IMR-90 (cell line): Measurements from ENCODE around the gene KCNQ5. TPM values are rescaled to one million over a fixed set of nuclear protein-coding genes. Genes with fewer than 3 reads are reported as not detected.

ENCODE experiments used
- ATAC-seq: fragments of 200-7000 bp; cut with Tn5 transposase; 2 replicates; pipeline ENCODE4 v1.9.1; 2020; ENCODE audit warnings: low read depth, mild to moderate bottlenecking, moderate library complexity
- BruUV-seq: library from RNA; stranded (reverse); fragments of 400-500 nt; replicated peaks from 2 replicates; lab custom pipeline; 2021; lab: Mats Ljungman, UMichigan
- CTCF ChIA-PET: fragments of 300-600 bp; formaldehyde crosslinking; extraction: SDS; loops from one replicate; lab custom pipeline; 2021; ENCODE audit warnings: antibody characterized with exemption; lab: Yijun Ruan, JAX
- POLR2A ChIA-PET: fragments of 300-600 bp; sonication (Branson Sonifier 250); formaldehyde crosslinking; loops from one replicate; lab custom pipeline; 2022; ENCODE audit warnings: antibody characterized with exemption; ENCODE audit not compliant: unreplicated experiment; lab: Charles Lee
- DNase-seq: peaks from one replicate; pipeline ENCODE4 v3.0.0; 2013
- H2AFZ ChIP-seq: replicated peaks from 2 replicates; pipeline ENCODE3; 2013; ENCODE audit warnings: low read length, mild to moderate bottlenecking; ENCODE audit not compliant: poor library complexity
- H2AK5ac ChIP-seq: 2 replicates; pipeline ENCODE4 v1.6.1; 2013; ENCODE audit warnings: low read depth, low read length, inconsistent platforms
- H2AK9ac ChIP-seq: replicated peaks from 2 replicates; pipeline ENCODE3; 2013; ENCODE audit warnings: mild to moderate bottlenecking, low read depth, low read length, moderate library complexity; ENCODE audit not compliant: poor library complexity
- H2BK120ac ChIP-seq: 2 replicates; pipeline ENCODE4 v1.6.1; 2013; ENCODE audit warnings: low read depth, low read length, inconsistent platforms
- H2BK15ac ChIP-seq: 3 replicates; pipeline ENCODE4 v1.6.1; 2013; ENCODE audit warnings: low read depth, low read length, inconsistent platforms
- H2BK20ac ChIP-seq: 2 replicates; pipeline ENCODE4 v1.6.1; 2013; ENCODE audit warnings: low read depth, mild to moderate bottlenecking, inconsistent platforms, low read length, moderate library complexity
- H2BK5ac ChIP-seq: 2 replicates; pipeline ENCODE4 v1.6.1; 2013; ENCODE audit warnings: mild to moderate bottlenecking, low read depth, low read length, inconsistent platforms; ENCODE audit not compliant: poor library complexity, severe bottlenecking
- H3K14ac ChIP-seq: replicated peaks from 2 replicates; pipeline ENCODE4 v1.6.1; 2013; ENCODE audit warnings: low read depth, low read length, inconsistent platforms
- H3K18ac ChIP-seq: 2 replicates; pipeline ENCODE4 v1.6.1; 2013; ENCODE audit warnings: low read depth, low read length, control low read depth
- H3K23ac ChIP-seq: 2 replicates; pipeline ENCODE4 v1.6.1; 2013; ENCODE audit warnings: low read depth, low read length, inconsistent platforms
- H3K27ac ChIP-seq: 2 replicates; pipeline ENCODE4 v1.5.1; 2013; ENCODE audit warnings: mild to moderate bottlenecking, control low read depth, low read length; ENCODE audit not compliant: insufficient read depth
- H3K27me3 ChIP-seq: 2 replicates; pipeline ENCODE4 v1.6.1; 2013; ENCODE audit warnings: low read length; ENCODE audit not compliant: control insufficient read depth, insufficient read depth
- H3K36me3 ChIP-seq: 2 replicates; pipeline ENCODE4 v1.6.1; 2013; ENCODE audit warnings: low read length, mixed read lengths; ENCODE audit not compliant: control insufficient read depth, insufficient read depth
- H3K4ac ChIP-seq: 2 replicates; pipeline ENCODE4 v1.6.1; 2013; ENCODE audit warnings: low read depth, low read length, inconsistent platforms
- H3K4me1 ChIP-seq: 2 replicates; pipeline ENCODE4 v1.6.1; 2013; ENCODE audit warnings: low read length, mixed read lengths; ENCODE audit not compliant: control insufficient read depth, insufficient read depth
- H3K4me2 ChIP-seq: 2 replicates; pipeline ENCODE4 v1.6.1; 2013; ENCODE audit warnings: low read depth, mild to moderate bottlenecking, control low read depth, low read length, moderate library complexity
- H3K4me3 ChIP-seq: 2 replicates; pipeline ENCODE4 v1.5.1; 2013; ENCODE audit warnings: low read depth, mild to moderate bottlenecking, control low read depth, low read length, moderate library complexity; ENCODE audit not compliant: insufficient read depth
- H3K56ac ChIP-seq: 2 replicates; pipeline ENCODE4 v1.6.1; 2013; ENCODE audit warnings: low read length, inconsistent platforms; ENCODE audit not compliant: insufficient read depth; ENCODE audit errors: extremely low read depth
- H3K79me1 ChIP-seq, 2 experiments: 2 replicates each; pipeline ENCODE4 v1.6.1; 2013; ENCODE audit warnings: low read length in 2 of 2, inconsistent platforms in 1 of 2, low read depth in 1 of 2
- H3K9ac ChIP-seq: 2 replicates; pipeline ENCODE4 v1.6.1; 2013; ENCODE audit warnings: low read depth, low read length, control low read depth
- H3K9me1 ChIP-seq: 2 replicates; pipeline ENCODE4 v1.6.1; 2013; ENCODE audit warnings: low read length, inconsistent platforms; ENCODE audit not compliant: insufficient read depth
- H3K9me3 ChIP-seq: 2 replicates; pipeline ENCODE4 v1.6.1; 2013; ENCODE audit warnings: low read length; ENCODE audit not compliant: control insufficient read depth, insufficient read depth
- H4K20me1 ChIP-seq: 2 replicates; pipeline ENCODE4 v1.6.1; 2013; ENCODE audit warnings: low read length, inconsistent platforms; ENCODE audit not compliant: insufficient read depth
- H4K5ac ChIP-seq: 2 replicates; pipeline ENCODE4 v1.6.1; 2013; ENCODE audit warnings: mild to moderate bottlenecking, low read depth, low read length, control low read depth
- H4K8ac ChIP-seq, 2 experiments: 2 replicates each; pipeline ENCODE4 v1.6.1; 2013; ENCODE audit warnings: low read depth in 2 of 2, low read length in 2 of 2, control low read depth in 1 of 2, inconsistent platforms in 1 of 2
- H4K91ac ChIP-seq: 2 replicates; pipeline ENCODE4 v1.6.1; 2013; ENCODE audit warnings: low read depth, low read length, inconsistent platforms; ENCODE audit not compliant: insufficient read depth
- BHLHE40 ChIP-seq: fragments of 150-350 bp; IDR thresholded peaks from 2 replicates; pipeline ENCODE4 v1.6.1; 2016; ENCODE audit warnings: mild to moderate bottlenecking, low read depth, low read length
- ELK1 ChIP-seq: fragments of 150-350 bp; IDR thresholded peaks from 2 replicates; pipeline ENCODE4 v1.6.1; 2016; ENCODE audit warnings: low read depth, mild to moderate bottlenecking, low read length, moderate library complexity, borderline replicate concordance
- FOS ChIP-seq: fragments of 150-350 bp; IDR thresholded peaks from 2 replicates; pipeline ENCODE4 v1.6.1; 2016; ENCODE audit warnings: low read depth, low read length
- MAZ ChIP-seq: IDR thresholded peaks from 2 replicates; pipeline ENCODE4 v1.6.1; 2012; ENCODE audit warnings: low read depth, mild to moderate bottlenecking, low read length, improper control_type of control experiment, moderate library complexity, borderline replicate concordance
- MXI1 ChIP-seq: IDR thresholded peaks from 2 replicates; pipeline ENCODE4 v1.6.1; 2012; ENCODE audit warnings: low read depth, mild to moderate bottlenecking, low read length, moderate library complexity, borderline replicate concordance
- POLR2A ChIP-seq: IDR thresholded peaks from 2 replicates; pipeline ENCODE4 v1.6.1; 2012; ENCODE audit warnings: mild to moderate bottlenecking, low read depth, low read length
- RAD21 ChIP-seq: IDR thresholded peaks from 2 replicates; pipeline ENCODE4 v1.6.1; 2012; ENCODE audit warnings: low read length, improper control_type of control experiment
- RCOR1 ChIP-seq: IDR thresholded peaks from 2 replicates; pipeline ENCODE4 v1.6.1; 2012; ENCODE audit warnings: mild to moderate bottlenecking, low read length, improper control_type of control experiment; ENCODE audit not compliant: insufficient replicate concordance
- RFX5 ChIP-seq: IDR thresholded peaks from 2 replicates; pipeline ENCODE4 v1.8.0; 2012; ENCODE audit warnings: low read depth, mild to moderate bottlenecking, low read length, moderate library complexity
- SMC3 ChIP-seq: fragments of 150-350 bp; IDR thresholded peaks from 2 replicates; pipeline ENCODE4 v1.6.1; 2016; ENCODE audit warnings: low read depth, mild to moderate bottlenecking, antibody characterized with exemption, low read length, moderate library complexity
- WGBS, 2 experiments: methylation state at CpG; one replicate each; pipeline versions ENCODE4 v1.1.5 to v1.1.7; 2013; ENCODE audit warnings: missing lambda C conversion rate in 2 of 2; ENCODE audit not compliant: insufficient read length in 1 of 2; ENCODE audit errors: extremely low coverage in 2 of 2; 5-methylcytosine and 5-hydroxymethylcytosine counted together
- dilution Hi-C: fragments of 300-500 bp; cut with HindIII; formaldehyde crosslinking; loops from one replicate; pipeline ENCODE4 v1.14.3; 2018; ENCODE audit warnings: low sequenced_read_pairs; ENCODE audit not compliant: unreplicated experiment
- in situ Hi-C: fragments of 300-500 bp; cut with MboI; formaldehyde crosslinking; loops from 3 replicates; pipeline ENCODE4 v1.14.3; 2019; ENCODE audit warnings: low sequenced_read_pairs, inconsistent platforms, mixed read lengths
- intact Hi-C: fragments of 100-400 bp; cut with micrococcal nuclease; formaldehyde crosslinking; loops from 2 replicates; pipeline ENCODE4 v1.10.0; 2022
- polyA plus RNA-seq, 3 experiments: library from polyadenylated mRNA; depleted of rRNA; stranded (reverse); fragments of >200 nt; gene quantifications; 2 replicates each; pipeline ENCODE4 v1.2.3, GENCODE V29; 2012; ENCODE audit warnings: low replicate concordance in 1 of 3
- total RNA-seq: library from RNA; depleted of rRNA; stranded (reverse); fragments of >200 nt; gene quantifications from 2 replicates; pipeline ENCODE4 v1.2.3, GENCODE V29; 2012
- TF ChIP-seq, protein P1 (sequence below): conservative IDR thresholded peaks from 2 replicates; pipeline ENCODE4 v1.5.1; 2012; ENCODE audit warnings: mild to moderate bottlenecking, low read depth, low read length, improper control_type of control experiment
- TF ChIP-seq, protein P2 (sequence below): fragments of 150-350 bp; IDR thresholded peaks from 2 replicates; pipeline ENCODE4 v1.6.1; 2017; ENCODE audit warnings: mild to moderate bottlenecking, antibody characterized with exemption, low read length, low read depth

KCNQ5 gene
- total and polyA plus RNA-seq, 2 of the 4 experiments (the other 2 are of a cell fraction), result 0.75 to 1.3 TPM

DNA sequence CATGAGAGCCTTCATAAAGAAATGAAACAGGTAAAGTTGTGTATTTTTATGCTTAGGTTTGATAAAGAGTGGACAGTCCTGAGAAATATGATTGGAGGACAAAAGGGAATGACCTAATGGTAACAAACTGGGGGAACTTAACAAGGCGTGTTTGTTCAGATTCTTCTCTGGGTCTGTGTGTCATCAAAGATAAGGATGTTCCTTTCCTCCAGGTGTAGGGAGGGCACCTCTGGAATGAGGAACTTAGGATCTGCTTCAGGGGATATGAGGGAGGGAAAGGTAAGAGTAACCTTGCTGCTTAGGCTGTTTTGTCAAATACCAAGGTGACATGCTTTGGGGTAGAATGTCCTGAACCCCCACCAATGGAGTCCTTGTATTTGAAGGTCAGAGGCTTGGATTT, 291.9 kb downstream of the KCNQ5 start:
- Histone ChIP-seq H2BK20ac (no peak overlapping the region), H3K56ac (no peak overlapping the region), H3K4me1 (no peaks in the 10 kb centered on the region), H3K9ac (no peak overlapping the region), H3K4ac (no peak overlapping the region), H2BK15ac (no peak overlapping the region), H3K4me3 (no peak overlapping the region), H4K20me1 (no peaks in the 10 kb centered on the region), H4K91ac (no peak overlapping the region), H4K5ac (no peak overlapping the region), H3K27ac (no peak overlapping the region), H3K14ac (no peak overlapping the region), H2BK5ac (no peak overlapping the region), H2AK9ac (no peak overlapping the region), H3K27me3 (no peaks in the 10 kb centered on the region), H3K9me3 (no peaks in the 10 kb centered on the region), H3K23ac (no peak overlapping the region), H3K18ac (no peak overlapping the region), H3K4me2 (no peak overlapping the region), H3K9me1 (no peaks in the 10 kb centered on the region), H2AFZ (no peak overlapping the region), H3K79me1 (no peaks in the 10 kb centered on the region), H2AK5ac (no peak overlapping the region), H2BK120ac (no peak overlapping the region), H4K8ac (no peak overlapping the region), H3K36me3 (no peaks in the 10 kb centered on the region)
- no peak for ATAC-seq
- intact Hi-C loops, result no loop called here
- WGBS, 2 experiments, result no CpG with 5 or more reads among the region's 1 CpG
- CTCF ChIA-PET, result no interaction called here
- POLR2A ChIA-PET, result no interaction called here
- in situ Hi-C loops, result no loop called here
- no TSS peak for BruUV-seq
- DNase-seq, result no peak
- TF ChIP-seq FOS (no peak), MAZ (no peak), BHLHE40 (no peak), POLR2A (no peak), ELK1 (no peak), RCOR1 (no peak), SMC3 (no peak), MXI1 (no peak), RFX5 (no peak), RAD21 (no peak)
- TF ChIP-seq, protein P1, sequence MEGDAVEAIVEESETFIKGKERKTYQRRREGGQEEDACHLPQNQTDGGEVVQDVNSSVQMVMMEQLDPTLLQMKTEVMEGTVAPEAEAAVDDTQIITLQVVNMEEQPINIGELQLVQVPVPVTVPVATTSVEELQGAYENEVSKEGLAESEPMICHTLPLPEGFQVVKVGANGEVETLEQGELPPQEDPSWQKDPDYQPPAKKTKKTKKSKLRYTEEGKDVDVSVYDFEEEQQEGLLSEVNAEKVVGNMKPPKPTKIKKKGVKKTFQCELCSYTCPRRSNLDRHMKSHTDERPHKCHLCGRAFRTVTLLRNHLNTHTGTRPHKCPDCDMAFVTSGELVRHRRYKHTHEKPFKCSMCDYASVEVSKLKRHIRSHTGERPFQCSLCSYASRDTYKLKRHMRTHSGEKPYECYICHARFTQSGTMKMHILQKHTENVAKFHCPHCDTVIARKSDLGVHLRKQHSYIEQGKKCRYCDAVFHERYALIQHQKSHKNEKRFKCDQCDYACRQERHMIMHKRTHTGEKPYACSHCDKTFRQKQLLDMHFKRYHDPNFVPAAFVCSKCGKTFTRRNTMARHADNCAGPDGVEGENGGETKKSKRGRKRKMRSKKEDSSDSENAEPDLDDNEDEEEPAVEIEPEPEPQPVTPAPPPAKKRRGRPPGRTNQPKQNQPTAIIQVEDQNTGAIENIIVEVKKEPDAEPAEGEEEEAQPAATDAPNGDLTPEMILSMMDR, result no peak
- TF ChIP-seq, protein P2, sequence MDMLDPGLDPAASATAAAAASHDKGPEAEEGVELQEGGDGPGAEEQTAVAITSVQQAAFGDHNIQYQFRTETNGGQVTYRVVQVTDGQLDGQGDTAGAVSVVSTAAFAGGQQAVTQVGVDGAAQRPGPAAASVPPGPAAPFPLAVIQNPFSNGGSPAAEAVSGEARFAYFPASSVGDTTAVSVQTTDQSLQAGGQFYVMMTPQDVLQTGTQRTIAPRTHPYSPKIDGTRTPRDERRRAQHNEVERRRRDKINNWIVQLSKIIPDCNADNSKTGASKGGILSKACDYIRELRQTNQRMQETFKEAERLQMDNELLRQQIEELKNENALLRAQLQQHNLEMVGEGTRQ, result no peak
- dilution Hi-C loops, result no loop called here
